Measurements from ENCODE around the gene HHIP.

The HHIP gene

DNA sequence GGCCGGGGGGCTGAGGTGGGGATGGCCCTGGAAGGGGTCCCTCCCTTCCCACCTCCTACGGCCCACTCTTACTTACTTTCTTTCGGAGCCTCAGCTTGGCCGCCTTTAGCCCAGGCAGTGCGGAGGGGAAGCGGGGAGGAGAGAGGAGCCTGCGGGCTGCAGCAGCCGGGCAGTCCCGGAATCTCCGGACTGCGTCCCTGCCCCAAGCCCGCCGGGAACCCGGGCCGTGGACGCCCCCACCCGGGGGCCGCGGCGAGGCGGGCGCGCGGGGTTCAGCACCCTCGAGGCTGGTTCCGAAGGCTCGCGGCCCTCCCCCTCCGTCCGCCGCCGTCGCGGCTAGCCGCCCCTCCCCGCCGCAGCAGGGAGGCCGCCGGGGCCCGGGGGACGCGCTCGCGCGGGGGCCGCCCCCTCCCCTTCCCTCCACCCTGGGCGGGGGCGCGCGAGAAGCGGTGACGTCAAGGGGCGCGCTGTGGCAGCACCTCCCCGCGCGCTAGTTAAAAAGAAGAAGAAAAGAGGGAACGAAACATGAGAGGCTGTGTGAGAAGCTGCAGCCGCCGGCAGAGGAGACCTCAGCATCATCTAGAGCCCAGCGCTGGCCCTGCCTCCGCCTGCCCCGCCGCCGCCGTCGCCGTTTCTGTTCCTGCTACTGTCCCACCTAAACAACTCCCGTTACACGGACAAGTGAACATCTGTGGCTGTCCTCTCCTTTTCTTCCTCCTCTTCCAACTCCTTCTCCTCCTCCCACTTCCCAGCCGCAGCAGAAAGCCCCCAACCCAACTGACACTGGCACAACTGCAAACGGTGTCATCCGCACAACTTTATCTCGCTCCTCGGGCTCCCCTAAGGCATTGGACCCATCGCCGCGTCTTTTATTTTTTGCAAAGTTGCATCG, at the start of gene HHIP:
Gene HHIP (plus strand): TSS at position 526 of the 892 bp plus-strand sequence. CDS start 520 bp downstream, outside the sequence.
- no peak for DNase-seq (ENCODE audit: low read depth)

DNA sequence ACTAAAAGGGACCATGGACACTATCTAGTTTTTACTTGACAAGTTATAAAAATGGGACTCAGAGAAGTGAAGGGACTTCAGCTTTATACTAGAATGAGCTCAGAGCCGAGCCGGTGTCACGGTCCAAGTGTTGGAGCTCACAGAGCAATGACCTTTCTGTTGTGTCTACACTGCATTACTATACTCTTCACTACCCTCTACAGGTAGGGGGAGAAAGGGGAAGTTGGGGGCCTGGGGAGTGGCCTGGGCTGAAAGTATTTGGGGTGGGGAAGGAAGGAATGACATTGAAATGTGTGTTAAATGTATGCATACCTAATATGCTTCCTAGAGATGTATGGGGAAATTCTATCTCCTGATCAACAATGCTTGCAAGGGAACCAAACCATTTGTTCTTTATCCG, 48.8 kb upstream of the HHIP start:
- DNase-seq (ENCODE audit: low read depth): no peak

GRCh38 chr4:144599621-144600020, 46.3 kb upstream of the HHIP start:
- DNase-seq (ENCODE audit: low read depth): no peak

DNA sequence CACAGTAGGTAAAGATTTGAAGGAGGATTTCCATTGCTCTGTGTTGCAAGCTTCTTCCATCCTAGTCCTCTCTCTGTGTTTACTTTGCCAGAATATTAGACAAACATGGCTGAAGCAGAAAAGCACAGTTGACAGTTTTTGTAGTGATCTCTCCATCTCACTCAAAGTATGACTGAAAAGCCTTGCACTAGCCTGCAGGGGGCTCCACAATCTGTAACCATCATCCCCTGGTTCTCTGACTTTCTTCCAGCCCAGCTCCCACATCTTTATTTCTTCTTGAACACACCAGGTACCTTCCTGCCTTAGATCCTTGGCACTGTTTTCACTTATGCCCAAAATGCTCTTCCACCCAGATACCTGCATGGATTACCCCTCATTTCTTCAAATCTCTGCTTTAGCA, 34.1 kb upstream of the HHIP start:
- no peak for DNase-seq (ENCODE audit: low read depth)

DNA sequence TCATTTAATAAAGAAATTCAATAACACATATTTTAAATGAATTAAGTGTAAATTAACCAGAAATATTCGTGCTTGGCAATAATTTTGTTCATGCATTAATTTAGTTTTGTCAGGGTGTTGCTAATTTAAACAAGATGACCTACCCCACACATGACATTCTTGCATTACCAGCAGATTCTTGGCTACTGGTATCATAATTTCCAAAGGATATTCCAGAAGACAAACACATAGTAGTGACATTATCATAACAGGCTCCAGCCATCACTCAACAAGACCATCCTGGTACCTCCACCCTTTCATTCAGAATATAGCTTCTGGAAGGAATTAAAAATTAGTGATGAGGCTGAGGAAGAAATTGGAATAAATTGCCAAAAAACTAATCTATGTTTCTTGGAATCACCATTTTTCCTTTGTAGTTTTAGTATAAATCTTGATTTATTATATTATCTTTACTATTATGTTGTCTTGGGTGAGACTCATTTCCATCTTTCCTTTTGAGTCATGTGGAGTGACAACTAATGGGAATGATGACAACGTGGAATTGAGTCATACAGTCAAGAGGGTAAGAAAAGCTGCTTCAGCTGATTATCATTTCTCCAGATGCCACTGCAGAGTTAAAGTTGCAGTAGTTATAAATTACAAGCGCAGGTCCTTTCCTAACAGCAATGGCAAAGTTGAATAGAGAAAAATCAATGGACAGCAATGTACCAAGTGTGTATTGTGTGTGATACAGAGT, 30.9 kb upstream of the HHIP start:
- no peak for DNase-seq (ENCODE audit: low read depth)

DNA sequence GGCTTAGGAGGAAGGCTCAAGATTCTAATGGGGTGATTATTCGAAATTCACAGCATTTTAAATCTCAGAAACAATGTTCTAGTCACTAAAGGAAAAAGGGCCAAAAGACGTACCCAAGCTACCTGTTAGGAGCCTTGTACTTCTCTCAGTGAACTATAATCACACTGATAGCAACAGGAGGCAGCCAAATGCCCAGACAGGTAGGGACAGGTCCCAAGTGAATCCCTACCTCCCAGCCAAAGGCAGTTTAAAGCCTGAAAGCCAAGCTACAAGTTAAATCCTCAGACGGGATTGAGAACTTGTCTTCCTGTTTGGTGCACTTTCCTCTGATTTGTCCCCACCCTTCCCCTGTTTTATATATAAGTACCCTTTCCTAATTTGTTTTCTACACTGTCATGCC, 24.3 kb upstream of the HHIP start:
- no peak for DNase-seq (ENCODE audit: low read depth)

DNA sequence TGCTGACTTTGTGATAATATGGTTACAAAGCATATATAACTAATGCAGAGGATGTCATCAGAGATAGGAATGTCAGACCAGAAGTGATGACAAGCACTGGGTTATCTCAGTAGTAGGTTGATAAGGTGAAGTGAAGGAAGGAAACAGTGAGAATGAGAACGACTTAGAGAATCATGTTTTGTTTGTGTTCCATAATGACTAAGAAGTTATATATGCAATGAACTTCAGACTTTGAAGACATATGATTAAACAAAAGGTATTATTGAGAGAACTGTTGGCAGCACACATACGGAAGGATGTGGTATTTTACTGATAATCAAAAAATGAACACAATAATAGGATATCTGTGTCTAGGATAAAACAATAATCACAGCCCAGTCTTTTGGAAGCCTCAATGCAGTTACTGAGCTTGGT, 18.3 kb upstream of the HHIP start:
- DNase-seq (ENCODE audit: low read depth): no peak

DNA sequence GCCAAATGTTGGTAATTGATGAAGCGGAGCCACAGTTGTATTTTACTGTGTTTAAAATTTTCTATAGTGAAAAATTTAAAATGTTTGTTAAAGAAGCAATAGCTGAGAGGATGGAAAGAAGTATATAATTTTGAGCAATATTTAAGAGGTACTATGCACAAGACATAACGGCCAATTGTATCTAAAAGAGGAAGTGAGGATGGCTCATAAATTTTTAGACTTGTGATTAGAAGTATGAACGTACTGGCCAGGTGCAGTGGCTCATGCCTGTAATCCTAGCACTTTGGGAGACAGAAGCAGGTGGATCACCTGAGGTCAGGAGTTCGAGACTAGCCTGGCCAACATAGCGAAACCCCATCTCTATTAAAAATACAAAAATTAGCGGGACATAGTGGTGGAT, 12.7 kb upstream of the HHIP start:
- DNase-seq (ENCODE audit: low read depth): no peak

DNA sequence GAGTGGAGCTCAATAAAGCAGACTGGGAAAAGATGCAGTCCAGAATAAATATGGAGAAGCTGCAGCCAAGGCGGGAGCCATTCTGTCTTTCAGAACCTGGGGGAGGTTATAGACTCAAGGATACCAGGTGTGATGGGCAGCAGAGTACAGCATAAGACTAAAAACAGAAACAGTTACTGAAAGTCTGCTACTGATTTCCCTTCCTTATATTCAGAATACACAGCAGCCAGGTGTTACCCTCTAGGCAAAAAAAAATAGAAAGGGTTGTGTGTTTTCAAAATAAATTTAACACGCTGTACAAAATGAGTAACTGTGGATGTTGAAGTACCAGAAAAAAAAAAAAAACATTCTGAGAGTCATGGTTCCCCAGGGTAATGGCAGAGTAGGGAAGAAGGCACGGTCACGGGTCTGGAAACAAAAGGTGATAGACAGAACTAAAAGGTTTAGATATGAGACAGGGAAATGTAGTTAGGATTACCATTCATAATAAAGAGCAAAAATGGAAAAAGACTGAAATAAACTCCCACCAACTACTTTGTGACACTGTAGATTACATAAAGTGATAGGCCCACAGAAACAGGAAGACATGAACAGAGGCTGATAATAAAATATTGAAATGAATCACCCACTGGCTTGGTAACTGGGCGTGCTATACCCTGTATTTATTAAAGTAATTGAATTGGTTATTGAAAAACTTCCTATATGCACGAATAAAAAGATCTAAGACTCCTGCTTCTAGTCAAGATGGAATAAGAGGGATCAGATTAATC, 10.8 kb upstream of the HHIP start:
- no peak for DNase-seq (ENCODE audit: low read depth)

DNA sequence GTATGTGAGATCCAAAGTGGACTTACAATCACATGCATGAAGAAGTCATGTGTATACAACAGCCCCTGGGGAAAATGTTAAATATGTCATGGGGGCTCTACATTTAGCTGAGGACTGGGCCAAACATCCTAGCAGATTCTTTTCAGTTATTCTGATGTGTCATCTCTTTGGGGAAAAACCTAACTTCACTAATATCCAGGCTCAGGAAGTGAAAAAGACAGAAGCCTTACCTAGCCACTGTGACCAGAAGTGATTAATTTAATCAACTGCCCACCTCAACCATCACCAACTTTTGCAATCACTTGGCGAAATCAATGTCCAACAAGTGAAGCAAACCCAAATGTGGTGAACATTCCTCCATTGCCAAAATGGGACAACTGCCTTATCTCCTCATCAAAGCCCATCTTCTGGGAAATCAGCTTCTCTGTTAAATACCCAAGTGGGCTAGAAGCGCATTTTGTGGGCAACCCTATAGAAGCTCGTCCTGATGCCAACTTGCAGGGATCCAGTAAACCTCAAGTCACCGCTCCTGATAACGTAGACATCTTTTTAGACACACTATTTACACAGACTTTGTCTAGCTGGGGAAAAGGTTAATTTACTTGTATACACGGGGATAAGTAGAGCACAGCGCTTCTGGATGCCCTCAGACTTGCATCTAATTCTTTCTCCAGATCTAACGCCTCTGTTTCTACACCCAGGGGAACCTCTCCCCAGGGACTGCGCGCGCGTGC, 1.4 kb upstream of the HHIP start:
- no peak for DNase-seq (ENCODE audit: low read depth)

GRCh38 chr4:144645102-144645630, 790 bp upstream of the HHIP start:
- no peak for DNase-seq (ENCODE audit: low read depth)

GRCh38 chr4:144646523-144647094, 653 bp downstream of the HHIP start:
- no peak for DNase-seq (ENCODE audit: low read depth)

DNA sequence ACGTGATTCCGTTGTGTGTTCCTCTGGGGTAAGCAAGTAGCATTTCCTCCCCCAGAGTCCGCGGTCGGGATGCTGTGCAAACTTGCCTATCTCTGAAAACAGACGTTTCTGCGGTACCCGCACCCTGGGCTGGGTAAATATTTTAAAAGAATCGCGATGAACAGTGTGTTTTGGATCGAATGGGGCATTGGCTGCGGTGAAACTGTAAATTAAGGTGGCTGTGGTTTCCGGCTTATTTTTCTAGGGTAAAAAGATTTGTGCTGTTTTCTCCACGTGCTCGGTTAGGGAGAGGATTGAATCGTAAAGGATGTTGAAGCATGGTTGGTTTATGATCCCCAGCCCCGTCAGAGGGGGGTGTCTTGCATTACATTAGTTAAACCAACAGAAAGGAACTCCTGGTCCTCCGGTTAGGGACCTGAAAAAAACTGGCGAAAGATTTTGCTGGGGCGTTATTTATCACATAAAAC, 1.2 kb downstream of the HHIP start:
- DNase-seq (ENCODE audit: low read depth): no peak

DNA sequence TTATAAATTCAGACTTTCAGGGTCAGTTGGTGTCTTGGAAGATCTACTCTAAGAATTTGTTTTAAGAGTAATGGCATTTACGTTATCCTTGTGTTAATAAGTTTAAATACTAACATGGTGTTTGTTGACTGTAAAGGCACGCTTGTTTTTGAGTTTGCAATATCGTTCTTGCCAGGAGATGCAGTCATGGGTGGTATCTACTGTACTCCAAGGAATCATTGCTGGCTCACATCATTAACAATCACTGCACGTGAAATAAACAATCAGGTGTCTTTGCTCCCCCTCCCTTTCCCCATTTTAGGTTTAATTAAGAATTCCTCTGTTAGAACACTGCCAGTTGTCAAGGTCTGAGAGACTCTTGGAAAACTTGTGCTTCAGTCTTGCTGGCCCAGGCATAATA, 1.6 kb downstream of the HHIP start:
- DNase-seq (ENCODE audit: low read depth): no peak

- DNase-seq (ENCODE audit: low read depth): no peak
Observed at GRCh38 chr4:144648042-144648441, 2.1 kb downstream of the HHIP start.

- DNase-seq (ENCODE audit: low read depth): no peak
Observed at GRCh38 chr4:144649646-144650045, 3.7 kb downstream of the HHIP start.

- DNase-seq (ENCODE audit: low read depth): no peak
Observed at GRCh38 chr4:144650311-144651005, 4.5 kb downstream of the HHIP start.

DNA sequence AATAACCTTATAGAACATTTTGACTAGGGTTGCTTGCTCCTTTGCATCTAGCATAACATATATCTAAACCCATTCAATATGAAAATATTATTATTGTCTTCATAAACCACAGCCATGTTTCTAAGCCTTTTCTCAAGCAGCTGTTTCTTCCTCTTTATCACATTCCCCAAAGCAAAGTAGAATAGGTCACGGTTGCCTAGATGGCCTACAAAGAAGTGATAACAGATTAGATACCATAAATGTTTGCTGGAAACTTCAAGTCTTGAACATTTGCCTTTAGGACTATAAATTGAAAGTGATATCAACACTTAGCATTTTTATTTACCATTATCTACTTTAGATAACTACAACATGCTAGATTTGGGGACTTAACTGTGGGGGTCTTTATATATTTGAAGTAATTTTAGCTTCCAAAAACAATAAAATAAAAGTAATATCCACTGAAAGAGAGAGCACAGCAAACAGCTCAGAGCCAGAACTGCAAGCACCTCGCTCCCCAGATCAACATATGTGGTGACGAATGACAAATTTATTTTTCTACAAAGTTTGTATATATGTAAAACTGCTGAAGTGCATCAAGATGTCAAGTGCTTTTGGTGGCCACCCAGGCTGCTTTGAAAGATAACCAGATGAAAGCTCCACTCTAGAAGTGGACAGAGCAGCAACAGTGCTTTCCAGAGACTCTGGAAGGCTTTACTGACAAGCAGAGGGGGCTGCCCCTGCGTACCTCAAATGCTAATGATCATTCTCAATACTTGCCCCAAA, 8.0 kb downstream of the HHIP start:
- no peak for DNase-seq (ENCODE audit: low read depth)

DNA sequence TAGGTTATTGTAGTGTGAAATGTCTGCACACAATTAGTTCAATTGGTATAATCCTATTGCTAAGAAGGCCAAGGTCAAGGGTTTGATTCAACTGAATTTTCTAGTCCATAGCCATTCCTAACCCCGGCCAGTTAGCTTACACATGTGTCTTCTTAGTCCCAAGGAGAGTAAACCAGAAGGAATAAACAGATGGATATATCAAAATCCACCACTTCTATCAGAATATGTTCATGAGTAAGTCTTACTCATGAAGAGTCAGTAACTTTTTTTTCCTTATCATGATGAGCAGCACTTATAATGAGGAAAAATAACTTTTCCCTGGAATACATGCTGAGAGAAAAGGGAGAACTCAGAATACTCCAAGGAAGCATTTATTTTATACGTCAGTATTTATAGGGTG, 9.5 kb downstream of the HHIP start:
- DNase-seq (ENCODE audit: low read depth): no peak

DNA sequence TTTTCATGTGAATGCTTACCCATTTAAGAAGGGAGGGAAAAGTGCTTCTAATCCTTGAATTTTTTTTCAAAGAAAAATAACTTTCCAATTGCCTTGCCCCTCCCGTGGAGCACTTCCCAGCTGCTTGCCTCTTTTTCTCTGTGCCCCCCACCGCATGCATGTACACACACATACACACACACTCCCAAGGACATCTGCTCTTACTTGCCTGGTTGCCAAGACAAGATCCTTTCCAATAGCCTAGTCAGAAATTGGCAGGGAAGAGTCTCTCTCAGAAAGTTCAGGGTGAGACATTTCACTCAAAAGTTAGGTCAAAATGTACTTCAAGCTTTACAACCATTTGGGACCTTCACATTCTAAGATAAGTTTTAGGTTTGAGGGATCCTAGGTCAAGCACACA, 10.9 kb downstream of the HHIP start:
- DNase-seq (ENCODE audit: low read depth): no peak

Measured in T-helper 22 cell (primary cell).